HepG2 (cell line): ENCODE measurements around the gene ZNF184. TPM values are rescaled to one million over a fixed set of nuclear protein-coding genes. Genes with fewer than 3 reads are reported as not detected.

ENCODE experiments used
- ATAC-seq: fragments of 200-7000 bp; cut with Tn5 transposase; 3 replicates; pipeline ENCODE4 v1.9.1; 2020; ENCODE audit warnings: mild to moderate bottlenecking, moderate library complexity
- BruUV-seq: library from RNA; stranded (reverse); fragments of 400-500 nt; replicated peaks from 2 replicates; lab custom pipeline; 2021; lab: Mats Ljungman, UMichigan
- CTCF ChIA-PET: fragments of 300-600 bp; formaldehyde crosslinking; extraction: SDS; loops from one replicate; lab custom pipeline; 2021; ENCODE audit warnings: low total read pairs, inconsistent platforms, low intra/inter-chr PET ratio; lab: Yijun Ruan, JAX
- POLR2A ChIA-PET: fragments of 350-600 bp; sonication (Branson Sonifier 250); formaldehyde crosslinking; loops from one replicate; lab custom pipeline; 2020; ENCODE audit warnings: antibody characterized with exemption, inconsistent platforms; lab: Yijun Ruan, JAX
- DNase-seq: peaks from one replicate; pipeline ENCODE4 v3.0.0-alpha.2; 2015; ENCODE audit warnings: low spot score
- FAIRE-seq: peaks from 3 replicates; lab custom pipeline; 2011; peaks lifted over from hg19 to GRCh38; lab: Jason Lieb, UNC
- H2AFZ ChIP-seq: one replicate; pipeline ENCODE4 v1.6.1; 2011; ENCODE audit warnings: low read length, inconsistent platforms
- H3K27ac ChIP-seq: fragments of 300-600 bp; 3 replicates; pipeline ENCODE4 v1.8.0; 2011; ENCODE audit warnings: mixed run types, mild to moderate bottlenecking, mixed read lengths, low read length, inconsistent platforms; ENCODE audit not compliant: insufficient read depth; ENCODE audit errors: extremely low read length
- H3K27me3 ChIP-seq, 2 experiments: fragments of 200-600 bp in 1 of 2; 2 replicates in 1 of 2; 3 replicates in 1 of 2; pipeline versions ENCODE4 v1.6.0 to v1.8.0; 2011; ENCODE audit warnings: low read length in 2 of 2, mild to moderate bottlenecking in 2 of 2, moderate library complexity in 2 of 2, inconsistent platforms in 1 of 2; ENCODE audit not compliant: insufficient read depth in 2 of 2, control insufficient read depth in 1 of 2
- H3K36me3 ChIP-seq, 2 experiments: fragments of 200-600 bp in 1 of 2; replicated peaks in 1 of 2; 2 replicates in 1 of 2; 3 replicates in 1 of 2; pipeline versions ENCODE4 v1.5.1 to v1.8.0; 2011; ENCODE audit warnings: low read length in 2 of 2, inconsistent platforms in 1 of 2; ENCODE audit not compliant: insufficient read depth in 2 of 2, control insufficient read depth in 1 of 2
- H3K4me1 ChIP-seq: 2 replicates; pipeline ENCODE4 v1.5.1; 2012; ENCODE audit warnings: low read length, inconsistent platforms; ENCODE audit not compliant: insufficient read depth
- H3K4me2 ChIP-seq: 2 replicates; pipeline ENCODE4 v1.6.0; 2011; ENCODE audit warnings: low read depth, low read length, inconsistent platforms
- H3K4me3 ChIP-seq, 3 experiments: fragments of 200-600 bp in 1 of 3; sonication (generic), shearing (Covaris generic) in 1 of 3; replicated peaks in 1 of 3; 2 replicates each; pipeline ENCODE4 v1.5.1; 2011 to 2016; ENCODE audit warnings: low read length in 3 of 3, inconsistent platforms in 2 of 3, low read depth in 2 of 3, mild to moderate bottlenecking in 2 of 3, control low read depth in 1 of 3, mixed read lengths in 1 of 3; ENCODE audit not compliant: insufficient read depth in 1 of 3
- H3K79me2 ChIP-seq: one replicate; pipeline ENCODE4 v1.6.1; 2011; ENCODE audit warnings: low read length, inconsistent platforms; ENCODE audit not compliant: insufficient read depth
- H3K9ac ChIP-seq: 2 replicates; pipeline ENCODE4 v1.6.0; 2011; ENCODE audit warnings: mild to moderate bottlenecking, low read depth, low read length, inconsistent platforms; ENCODE audit not compliant: insufficient read depth
- H3K9me3 ChIP-seq: 2 replicates; pipeline ENCODE4 v1.5.1; 2012; ENCODE audit warnings: mild to moderate bottlenecking, low read length
- H4K20me1 ChIP-seq: 2 replicates; pipeline ENCODE4 v1.6.0; 2011; ENCODE audit warnings: inconsistent platforms, mild to moderate bottlenecking, low read length, moderate library complexity; ENCODE audit not compliant: insufficient read depth
- ATRX ChIP-seq: sonication (generic); formaldehyde crosslinking; IDR thresholded peaks from 2 replicates; pipeline ENCODE4 v1.4.0; 2020; ENCODE audit warnings: missing genetic modification reagents, borderline replicate concordance
- KDM6A ChIP-seq: IDR thresholded peaks from 2 replicates; pipeline ENCODE4 v1.6.1; 2016; ENCODE audit warnings: low read depth
- KLF13 ChIP-seq: sonication (generic); formaldehyde crosslinking; IDR thresholded peaks from 2 replicates; pipeline ENCODE4 v1.4.0; 2020; ENCODE audit warnings: mild to moderate bottlenecking, missing genetic modification reagents
- MED8 ChIP-seq: sonication (generic); formaldehyde crosslinking; IDR thresholded peaks from 2 replicates; pipeline ENCODE4 v1.8.1; 2023; ENCODE audit warnings: mild to moderate bottlenecking, missing genetic modification reagents; ENCODE audit not compliant: insufficient replicate concordance
- SIX1 ChIP-seq: sonication (generic); formaldehyde crosslinking; IDR thresholded peaks from 2 replicates; pipeline ENCODE4 v1.4.0; 2020; ENCODE audit warnings: missing genetic modification reagents, borderline replicate concordance
- SIX4 ChIP-seq: sonication (generic); formaldehyde crosslinking; IDR thresholded peaks from 2 replicates; pipeline ENCODE4 v1.4.0; 2020; ENCODE audit warnings: missing genetic modification reagents
- ZNF33B ChIP-seq: sonication (generic); formaldehyde crosslinking; IDR thresholded peaks from 2 replicates; pipeline ENCODE4 v1.5.1; 2020; ENCODE audit warnings: mild to moderate bottlenecking, missing genetic modification reagents
- ZNF549 ChIP-seq: sonication (generic); formaldehyde crosslinking; IDR thresholded peaks from 2 replicates; pipeline ENCODE4 v1.5.0; 2020; ENCODE audit warnings: missing genetic modification reagents
- ZNF709 ChIP-seq: sonication (generic); formaldehyde crosslinking; IDR thresholded peaks from 2 replicates; pipeline ENCODE4 v1.5.0; 2020; ENCODE audit warnings: mild to moderate bottlenecking, missing genetic modification reagents
- in situ Hi-C: cut with HindIII; loops from 2 replicates; pipeline ENCODE4 v1.10.0; 2017; ENCODE audit warnings: low pct_unique_long_range_greater_than_20kb; ENCODE audit not compliant: extremely low pct_ligation_motif_present
- intact Hi-C: fragments of 100-400 bp; cut with micrococcal nuclease; formaldehyde crosslinking; loops from one replicate; pipeline ENCODE4 v1.10.0; 2022; ENCODE audit not compliant: unreplicated experiment
- polyA plus RNA-seq, 8 experiments: library from polyadenylated mRNA; depleted of rRNA in 3 of 8; stranded (reverse) in 7 of 8; unstranded in 1 of 8; fragments of >200 nt; fragmentation: Illumina TruSeq in 4 of 8; extraction: Trizol in 4 of 8; gene quantifications; 2 replicates each; pipeline versions ENCODE4 v1.2.1 to v1.2.3, GENCODE V29; 2011 to 2016; ENCODE audit warnings: low read depth in 4 of 8, missing spikeins in 1 of 8, mixed read lengths in 1 of 8; ENCODE audit not compliant: insufficient read depth in 1 of 8
- total RNA-seq, 5 experiments: library from RNA; depleted of rRNA; stranded (reverse); fragments of >200 nt; fragmentation: Illumina TruSeq; extraction: Trizol; gene quantifications; 2 replicates each; pipeline ENCODE4 v1.2.3, GENCODE V29; 2016; ENCODE audit warnings: low read depth in 1 of 5
- TF ChIP-seq, protein P1 (sequence below): sonication (generic); formaldehyde crosslinking; IDR thresholded peaks from 2 replicates; pipeline ENCODE4 v1.8.1; 2022; ENCODE audit warnings: mild to moderate bottlenecking, missing genetic modification reagents
- TF ChIP-seq, protein P2 (sequence below): IDR thresholded peaks from 2 replicates; pipeline ENCODE4 v1.6.1; 2016; ENCODE audit warnings: low read depth

Gene ZNF184
- total and polyA plus RNA-seq, 2 of the 13 experiments (the other 11 are each of a cell fraction or from before 2014, with no cell fraction given), result 2.1 to 10.1 TPM

DNA sequence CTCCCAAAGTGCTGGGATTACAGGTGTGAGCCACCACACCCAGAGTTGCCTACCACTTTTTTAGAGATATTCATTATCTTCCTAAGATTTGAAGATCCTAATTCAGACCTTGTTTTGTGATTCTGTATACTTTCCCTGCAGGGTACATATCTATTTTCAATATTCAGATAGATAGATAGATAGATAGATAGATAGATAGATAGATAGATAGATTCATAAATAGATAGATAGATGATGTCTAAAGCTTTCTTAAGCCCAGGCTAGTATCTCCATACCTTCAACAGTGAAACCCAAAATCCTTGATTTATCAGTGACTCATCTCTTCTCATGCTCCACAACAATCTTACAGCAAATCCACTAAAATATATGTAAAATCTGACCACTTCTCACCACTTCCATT, 53.5 kb downstream of the ZNF184 start:
- ChIA-PET POLR2A (no interaction called here), CTCF (no interaction called here)
- in situ Hi-C loops (no loop called here), intact Hi-C loops (no loop called here)
- H3K79me2 ChIP-seq, result no peaks in the 10 kb centered on the region
- BruUV-seq, result no TSS peak
- no peak overlapping the region for H3K4me2 ChIP-seq
- no peak for ATAC-seq
- TF ChIP-seq ZNF709 (CRISPR knock-in tag), result no peak
- no peak for TF ChIP-seq ZNF549 (CRISPR knock-in tag)
- TF ChIP-seq, protein P1, sequence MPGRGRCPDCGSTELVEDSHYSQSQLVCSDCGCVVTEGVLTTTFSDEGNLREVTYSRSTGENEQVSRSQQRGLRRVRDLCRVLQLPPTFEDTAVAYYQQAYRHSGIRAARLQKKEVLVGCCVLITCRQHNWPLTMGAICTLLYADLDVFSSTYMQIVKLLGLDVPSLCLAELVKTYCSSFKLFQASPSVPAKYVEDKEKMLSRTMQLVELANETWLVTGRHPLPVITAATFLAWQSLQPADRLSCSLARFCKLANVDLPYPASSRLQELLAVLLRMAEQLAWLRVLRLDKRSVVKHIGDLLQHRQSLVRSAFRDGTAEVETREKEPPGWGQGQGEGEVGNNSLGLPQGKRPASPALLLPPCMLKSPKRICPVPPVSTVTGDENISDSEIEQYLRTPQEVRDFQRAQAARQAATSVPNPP (CRISPR knock-in tag), result no peak
- TF ChIP-seq KDM6A (CRISPR knock-in tag), result no peak
- no peak for TF ChIP-seq ATRX (CRISPR knock-in tag)
- TF ChIP-seq KLF13 (CRISPR knock-in tag), result no peak
- no peak for TF ChIP-seq ZNF33B (CRISPR knock-in tag)
- no peak for TF ChIP-seq SIX1 (CRISPR knock-in tag)
- TF ChIP-seq, protein P2, sequence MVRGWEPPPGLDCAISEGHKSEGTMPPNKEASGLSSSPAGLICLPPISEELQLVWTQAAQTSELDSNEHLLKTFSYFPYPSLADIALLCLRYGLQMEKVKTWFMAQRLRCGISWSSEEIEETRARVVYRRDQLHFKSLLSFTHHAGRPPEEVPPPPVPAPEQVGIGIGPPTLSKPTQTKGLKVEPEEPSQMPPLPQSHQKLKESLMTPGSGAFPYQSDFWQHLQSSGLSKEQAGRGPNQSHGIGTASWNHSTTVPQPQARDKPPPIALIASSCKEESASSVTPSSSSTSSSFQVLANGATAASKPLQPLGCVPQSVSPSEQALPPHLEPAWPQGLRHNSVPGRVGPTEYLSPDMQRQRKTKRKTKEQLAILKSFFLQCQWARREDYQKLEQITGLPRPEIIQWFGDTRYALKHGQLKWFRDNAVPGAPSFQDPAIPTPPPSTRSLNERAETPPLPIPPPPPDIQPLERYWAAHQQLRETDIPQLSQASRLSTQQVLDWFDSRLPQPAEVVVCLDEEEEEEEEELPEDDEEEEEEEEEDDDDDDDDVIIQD (CRISPR knock-in tag), result no peak
- no peak for TF ChIP-seq SIX4
- no peak for TF ChIP-seq MED8 (CRISPR knock-in tag)
- H3K27me3 ChIP-seq, result peaks cover 2 to 6% of the 10 kb centered on the region in 2 experiments; a peak in 1 of 5 replicates
- no peak for FAIRE-seq
- no peaks in the 10 kb centered on the region for H3K4me1 ChIP-seq
- no peaks in the 10 kb centered on the region for H4K20me1 ChIP-seq
- no peak overlapping the region for H3K9ac ChIP-seq
- DNase-seq, result no peak
- H3K4me3 ChIP-seq, result no peak overlapping the region
- no peak overlapping the region for H3K27ac ChIP-seq
- peaks cover 8% of the 10 kb centered on the region; the same call in 1 of the 2 replicates for H3K9me3 ChIP-seq
- no peak overlapping the region for H2AFZ ChIP-seq
- H3K36me3 ChIP-seq, result no peaks in the 10 kb centered on the region; a peak in 1 of 5 replicates
